GM19467 (cell line): ENCODE data around the gene PCDHGB2.
"Not testable (repeated sequence)": the region's sequence is repeated elsewhere in the genome, so short reads cannot be mapped to it uniquely, and the experiment has no call there.

Source experiments
- ATAC-seq: cut with Tn5 transposase; IDR thresholded peaks from one replicate; pipeline ENCODE4 v1.9.1; 2021; ENCODE audit warnings: mild to moderate bottlenecking, moderate library complexity; ENCODE audit not compliant: unreplicated experiment

The PCDHGB2 gene

GRCh38 chr5:141359790-141360426 lies at the start of gene PCDHGB2:
Gene PCDHGB2 (plus strand): TSS chr5:141359994. CDS start chr5:141360136, 142 bp downstream.
- no peak for ATAC-seq

GRCh38 chr5:141313711-141314110 lies 46.1 kb upstream of the PCDHGB2 start:
- no peak for ATAC-seq

GRCh38 chr5:141316963-141317362 lies 42.8 kb upstream of the PCDHGB2 start:
- not testable (repeated sequence) for ATAC-seq

GRCh38 chr5:141319202-141319601 lies 40.6 kb upstream of the PCDHGB2 start:
- no peak for ATAC-seq

GRCh38 chr5:141319699-141320098 lies 40.1 kb upstream of the PCDHGB2 start:
- ATAC-seq = no peak

GRCh38 chr5:141320225-141321169 lies 39.3 kb upstream of the PCDHGB2 start, which contains the start of gene TAF7:
Gene TAF7 (minus strand): TSS chr5:141320784. CDS start chr5:141320044, 740 bp downstream.
- peak; percentile 95 for ATAC-seq

GRCh38 chr5:141322261-141322660 lies 37.5 kb upstream of the PCDHGB2 start:
- ATAC-seq = no peak

- peak; percentile 52 for ATAC-seq
These were observed 33.5 kb upstream of the PCDHGB2 start for GRCh38 chr5:141326088-141326854.

- no peak for ATAC-seq
These were observed 31.6 kb upstream of the PCDHGB2 start for GRCh38 chr5:141328231-141328630.

- ATAC-seq = no peak
These were observed 29.3 kb upstream of the PCDHGB2 start, which contains the start of gene PCDHGA1 for GRCh38 chr5:141330299-141331080. Gene PCDHGA1 (plus strand): TSS chr5:141330514.

GRCh38 chr5:141332571-141332970 lies 27.2 kb upstream of the PCDHGB2 start:
- not testable (repeated sequence) for ATAC-seq

- ATAC-seq = no peak
These were observed 21.1 kb upstream of the PCDHGB2 start, which contains the start of gene PCDHGA2 for GRCh38 chr5:141338538-141339306. Gene PCDHGA2 (plus strand): TSS chr5:141338760.

- ATAC-seq = not testable (repeated sequence)
These were observed 18.9 kb upstream of the PCDHGB2 start for GRCh38 chr5:141340781-141341354.

- ATAC-seq = no peak
These were observed 17.0 kb upstream of the PCDHGB2 start for GRCh38 chr5:141342773-141343172.

- no peak for ATAC-seq
These were observed 16.4 kb upstream of the PCDHGB2 start, which contains the start of gene PCDHGA3 for GRCh38 chr5:141343242-141343952. Gene PCDHGA3 (plus strand): TSS chr5:141343829. CDS start chr5:141344034, 205 bp downstream.

GRCh38 chr5:141343953-141344463 lies 15.8 kb upstream of the PCDHGB2 start:
- no peak for ATAC-seq

GRCh38 chr5:141345327-141345726 lies 14.5 kb upstream of the PCDHGB2 start:
- no peak for ATAC-seq

- not testable (repeated sequence) for ATAC-seq
These were observed 13.8 kb upstream of the PCDHGB2 start for GRCh38 chr5:141346017-141346416.
